ENCODE data around the gene BLVRA.
"Not testable (repeated sequence)": the region's sequence is repeated elsewhere in the genome, so short reads cannot be mapped to it uniquely, and the experiment has no call there.

The BLVRA gene

DNA sequence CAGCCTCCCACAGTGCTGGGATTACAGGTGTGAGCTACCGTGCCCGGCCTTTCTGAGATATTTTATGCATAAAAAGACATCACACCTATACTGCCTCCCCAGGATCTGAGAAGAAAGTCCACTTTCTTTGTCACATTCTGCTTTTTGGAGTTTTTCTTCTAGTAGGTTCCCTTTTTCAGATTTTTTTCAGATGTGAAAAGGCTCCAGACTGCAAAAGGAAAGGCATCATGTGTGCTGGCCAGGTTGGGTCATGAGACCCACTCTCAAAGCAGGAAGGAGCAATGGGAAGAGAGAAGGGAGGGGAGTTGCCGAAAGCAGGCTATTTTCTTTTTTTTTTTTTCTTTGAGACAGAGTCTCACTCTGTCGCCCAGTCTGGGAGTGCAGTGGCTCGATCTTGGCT lies 10.8 kb downstream of the BLVRA start:
- no peak for DNase-seq (ENCODE audit: low read depth)

DNA sequence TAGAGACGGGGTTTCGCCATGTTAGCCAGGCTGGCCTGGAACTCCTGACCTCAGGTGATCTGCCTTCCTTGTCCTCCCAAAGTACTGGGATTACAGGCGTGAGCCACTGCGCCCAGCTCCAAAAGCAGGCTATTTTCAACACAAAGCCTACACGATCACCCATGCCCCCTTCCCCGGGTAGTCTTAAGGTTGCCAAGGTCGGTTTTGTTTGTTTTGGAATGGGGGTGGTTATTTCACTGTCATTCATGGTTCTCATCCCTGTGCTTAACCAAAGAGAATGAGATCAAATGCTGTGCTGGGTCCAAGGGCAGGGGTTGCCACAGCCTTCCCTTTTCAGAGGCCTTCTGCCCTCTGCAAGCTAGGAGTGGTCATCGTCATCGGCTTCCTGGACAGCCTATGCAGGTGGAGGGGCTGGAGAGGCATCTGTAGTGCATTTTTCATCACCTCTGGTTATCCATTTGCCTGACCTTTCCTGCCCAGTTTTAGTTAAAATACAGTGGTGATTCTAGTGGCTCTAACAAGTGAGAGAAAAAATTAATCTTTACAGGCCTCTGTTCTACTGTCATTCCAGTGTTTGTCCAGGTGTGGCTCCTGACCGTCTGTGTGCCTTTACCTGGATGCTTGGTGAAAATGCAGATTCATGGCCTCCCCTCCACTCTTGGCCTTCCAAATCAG lies 11.4 kb downstream of the BLVRA start:
- DNase-seq (ENCODE audit: low read depth): no peak

DNA sequence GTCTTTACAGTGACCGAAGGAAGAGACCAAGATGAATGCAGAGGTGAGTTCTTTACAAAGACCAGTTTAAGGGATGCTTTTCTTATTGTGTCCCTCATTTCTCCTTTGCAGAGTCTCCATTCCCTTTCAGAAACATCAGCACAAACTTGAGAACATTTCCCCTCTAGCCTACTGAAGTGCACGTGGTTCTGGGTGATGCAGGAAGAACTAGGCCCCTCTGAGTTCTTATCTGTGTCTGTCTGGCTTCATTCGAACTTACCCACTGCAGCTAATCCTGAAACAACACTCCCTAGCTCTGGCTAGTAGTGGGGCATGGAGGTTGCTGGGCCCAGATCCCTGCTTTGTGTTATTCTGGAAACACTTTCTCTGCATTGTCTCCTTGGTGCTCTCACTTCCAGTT lies 12.6 kb downstream of the BLVRA start:
- no peak for DNase-seq (ENCODE audit: low read depth)

DNA sequence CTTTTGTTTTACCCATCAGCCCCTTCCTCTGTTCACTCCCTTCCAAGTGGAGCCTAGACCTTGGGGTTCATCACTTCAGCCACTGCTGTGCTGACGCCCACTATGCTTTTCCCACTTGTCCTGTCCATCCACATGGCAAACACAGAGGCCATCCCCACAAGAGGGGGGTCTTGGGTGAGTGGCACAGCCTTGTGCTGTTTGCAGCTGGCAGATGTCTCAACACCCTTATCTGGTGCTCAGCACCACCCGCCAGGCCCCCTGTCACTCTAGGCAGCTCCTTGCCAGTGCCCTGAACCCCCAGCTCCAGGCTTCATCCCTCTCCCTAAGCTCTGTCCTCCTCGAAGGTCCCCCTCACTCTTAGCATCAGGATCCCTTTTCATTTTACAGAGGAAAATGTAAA lies 13.1 kb downstream of the BLVRA start:
- no peak for DNase-seq (ENCODE audit: low read depth)

DNA sequence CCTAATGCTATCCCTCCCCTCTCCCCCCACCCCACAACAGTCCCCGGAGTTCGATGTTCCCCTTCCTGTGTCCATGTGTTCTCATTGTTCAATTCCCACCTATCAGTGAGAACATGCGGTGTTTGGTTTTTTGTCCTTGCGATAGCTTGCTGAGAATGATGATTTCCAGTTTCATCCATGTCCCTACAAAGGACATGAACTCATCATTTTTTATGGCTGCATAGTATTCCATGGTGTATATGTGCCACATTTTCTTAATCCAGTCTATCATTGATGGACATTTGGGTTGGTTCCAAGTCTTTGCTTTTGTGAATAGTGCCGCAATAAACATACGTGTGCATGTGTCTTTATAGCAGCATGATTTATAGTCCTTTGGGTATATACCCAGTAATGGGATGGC lies 14.8 kb downstream of the BLVRA start:
- DNase-seq (ENCODE audit: low read depth): not testable (repeated sequence)

DNA sequence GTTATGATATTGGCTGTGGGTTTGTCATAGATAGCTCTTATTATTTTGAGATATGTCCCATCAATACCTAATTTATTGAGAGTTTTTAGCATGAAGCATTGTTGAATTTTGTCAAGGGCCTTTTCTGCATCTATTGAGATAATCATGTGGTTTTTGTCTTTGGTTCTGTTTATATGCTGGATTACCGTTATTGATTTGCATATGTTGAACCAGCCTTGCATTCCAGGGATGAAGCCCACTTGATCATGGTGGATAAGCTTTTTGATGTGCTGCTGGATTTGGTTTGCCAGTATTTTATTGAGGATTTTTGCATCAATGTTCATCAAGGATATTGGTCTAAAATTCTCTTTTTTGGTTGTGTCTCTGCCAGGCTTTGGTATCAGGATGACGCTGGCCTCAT lies 16.8 kb downstream of the BLVRA start:
- DNase-seq (ENCODE audit: low read depth): not testable (repeated sequence)

- DNase-seq (ENCODE audit: low read depth): not testable (repeated sequence)
Observed at GRCh38 chr7:43778293-43779044, 20.0 kb downstream of the BLVRA start.

- no peak for DNase-seq (ENCODE audit: low read depth)
Observed at GRCh38 chr7:43779045-43779812, 20.7 kb downstream of the BLVRA start.

DNA sequence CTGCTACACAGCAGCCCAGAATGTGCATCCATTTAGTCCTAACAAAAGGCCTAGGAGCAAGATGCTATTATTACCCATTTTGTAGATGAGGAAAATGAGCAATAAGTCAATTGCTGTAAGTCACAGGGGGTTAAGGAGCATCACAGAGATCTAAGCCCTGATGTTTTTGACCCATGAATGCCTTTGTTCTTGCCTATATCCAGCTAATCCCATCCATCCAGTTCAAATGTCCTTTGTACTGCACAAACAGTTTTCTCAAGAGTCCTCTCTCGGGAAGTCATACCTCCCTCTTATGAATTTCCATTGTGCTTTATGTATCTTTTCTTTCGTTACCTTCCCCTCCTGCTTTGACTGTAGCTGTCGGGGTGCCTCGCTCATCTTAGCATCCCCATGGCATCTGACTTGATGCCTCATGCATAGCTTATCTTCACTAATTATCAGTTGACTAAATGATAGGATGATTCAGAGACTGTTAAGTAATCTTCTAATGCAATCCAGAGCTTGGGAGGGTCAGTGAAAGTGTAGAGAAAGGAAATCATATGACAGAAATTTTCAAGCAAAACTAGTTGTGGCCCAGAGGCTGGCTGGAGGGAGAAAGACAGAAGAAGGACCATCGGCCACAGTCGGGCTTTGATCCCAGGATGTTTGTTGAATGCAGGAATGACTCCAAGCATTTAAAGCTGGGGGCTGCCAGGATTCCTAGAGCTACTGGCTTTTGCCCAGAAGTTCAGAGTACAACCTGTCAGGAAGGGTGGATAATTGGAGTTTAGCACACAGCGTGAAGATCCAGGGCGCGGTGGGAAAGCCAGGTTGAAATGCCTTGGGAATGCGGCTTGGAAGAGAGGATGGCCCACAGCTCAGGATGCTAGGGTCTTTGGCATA lies 23.5 kb downstream of the BLVRA start:
- DNase-seq (ENCODE audit: low read depth): no peak

GRCh38 chr7:43782768-43783555 lies 24.5 kb downstream of the BLVRA start:
- no peak for DNase-seq (ENCODE audit: low read depth)

DNA sequence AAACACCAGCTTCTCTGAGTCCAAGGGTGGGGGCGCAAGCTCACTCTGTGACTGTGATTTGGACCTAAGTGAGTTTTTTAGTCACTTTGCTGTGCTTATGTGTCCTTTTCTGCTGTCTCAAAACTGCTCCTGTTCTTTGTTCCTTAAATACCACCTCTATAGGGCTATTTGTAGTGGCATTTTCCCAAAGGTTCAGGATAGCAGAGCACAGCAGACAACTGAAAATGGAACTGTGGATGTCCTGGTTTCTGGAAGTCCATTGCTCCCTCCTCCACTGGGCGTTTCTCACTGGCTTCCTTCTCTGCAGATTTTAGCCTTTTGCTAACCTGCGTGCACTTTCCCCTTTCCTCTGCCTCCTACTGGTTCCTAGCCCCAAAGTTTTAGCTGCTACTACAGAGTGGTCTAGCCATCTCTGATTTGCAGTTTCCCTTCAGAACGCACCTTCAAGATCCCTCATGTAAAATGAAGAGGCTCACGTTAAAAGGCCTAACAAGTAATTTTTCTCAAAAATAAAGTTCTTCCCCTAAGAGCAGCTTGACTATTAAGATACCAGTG lies 25.6 kb downstream of the BLVRA start:
- no peak for DNase-seq (ENCODE audit: low read depth)

DNA sequence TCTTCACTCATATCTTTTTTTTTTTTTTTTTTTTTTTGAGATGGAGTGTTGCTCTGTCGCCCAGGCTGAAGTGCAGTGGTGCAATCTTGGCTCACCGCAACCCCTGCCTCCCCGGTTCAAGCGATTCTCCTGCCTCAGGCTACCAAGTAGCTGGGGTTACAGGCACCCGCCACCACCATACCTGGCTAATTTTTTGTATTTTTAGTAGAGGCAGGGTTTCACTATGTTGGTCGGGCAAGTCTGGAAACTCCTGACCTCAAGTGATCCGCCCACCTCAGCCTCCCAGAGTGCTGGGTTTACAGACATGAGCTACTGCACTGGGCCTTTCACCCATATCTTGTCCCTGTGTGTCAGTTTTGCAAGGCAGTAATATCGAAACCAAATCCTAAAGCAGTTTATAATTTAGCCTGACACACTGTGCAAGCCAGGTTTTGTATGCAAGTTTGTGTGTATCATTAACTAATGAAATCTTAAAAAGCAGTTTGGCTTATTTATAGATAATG lies 26.2 kb downstream of the BLVRA start:
- DNase-seq (ENCODE audit: low read depth): not testable (repeated sequence)

DNA sequence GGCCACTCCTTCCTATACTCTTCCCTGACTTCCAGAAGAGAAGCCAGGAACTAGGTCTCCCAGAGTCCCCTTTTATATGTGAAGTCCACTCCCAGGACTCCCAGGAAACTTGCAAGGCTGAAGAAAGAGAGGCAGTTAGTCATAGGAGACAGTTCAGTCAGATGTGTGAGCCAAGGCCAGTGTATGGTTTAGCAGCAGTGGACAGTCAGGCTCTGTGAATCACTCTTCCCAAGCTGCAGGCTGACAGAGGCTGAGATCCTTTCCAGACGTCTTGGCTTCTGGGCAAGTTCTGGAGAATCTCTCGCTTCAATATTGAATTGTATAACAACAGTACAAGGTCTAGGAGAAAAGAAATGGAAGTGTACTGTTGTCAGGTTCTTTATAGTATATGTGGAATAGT lies 26.9 kb downstream of the BLVRA start:
- DNase-seq (ENCODE audit: low read depth): no peak

- no peak for DNase-seq (ENCODE audit: low read depth)
Observed at GRCh38 chr7:43787771-43788170, 29.3 kb downstream of the BLVRA start.

DNA sequence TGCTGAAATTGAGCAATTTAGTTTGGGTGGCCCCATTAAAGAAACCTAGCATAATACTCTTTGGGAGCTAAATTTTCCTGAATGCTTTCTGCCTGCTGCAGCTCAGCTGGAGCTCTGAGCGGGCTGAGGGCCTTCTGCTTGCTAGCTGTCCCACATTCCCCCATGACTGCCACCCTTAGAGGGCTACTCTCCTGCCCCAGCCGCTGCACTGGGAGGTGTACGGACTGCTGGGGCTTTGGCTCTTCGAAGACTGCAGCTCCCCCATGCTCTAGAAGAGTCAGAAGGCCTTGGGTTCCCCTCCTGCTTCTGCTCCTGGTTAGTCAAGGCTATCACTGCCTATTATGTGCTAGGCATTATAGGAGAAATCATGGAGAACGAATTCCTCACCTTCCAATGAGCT lies 31.5 kb downstream of the BLVRA start:
- no peak for DNase-seq (ENCODE audit: low read depth)

GRCh38 chr7:43790834-43791233 lies 32.4 kb downstream of the BLVRA start:
- no peak for DNase-seq (ENCODE audit: low read depth)

DNA sequence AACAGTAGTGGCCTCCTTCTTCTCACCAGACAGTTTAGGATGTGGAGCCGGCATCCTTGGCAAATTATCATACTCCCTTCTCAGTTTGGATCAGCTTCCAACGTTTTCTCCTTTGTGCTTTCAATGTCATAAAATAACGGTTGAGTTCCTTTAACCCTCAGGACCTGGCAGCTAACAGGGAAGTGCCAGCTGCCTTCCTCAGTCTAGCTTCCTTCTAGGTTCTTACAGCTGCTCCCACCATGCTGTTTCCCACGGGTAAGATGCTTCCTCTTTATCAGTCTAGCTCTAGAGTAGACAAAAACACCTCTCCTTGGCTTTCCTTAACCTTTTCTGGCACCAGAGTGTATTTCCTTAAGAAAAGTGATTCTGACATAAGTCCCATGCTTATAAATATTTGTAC lies 33.2 kb downstream of the BLVRA start:
- DNase-seq (ENCODE audit: low read depth): no peak

- DNase-seq (ENCODE audit: low read depth): no peak
Observed at GRCh38 chr7:43792471-43793150, 34.1 kb downstream of the BLVRA start.

DNA sequence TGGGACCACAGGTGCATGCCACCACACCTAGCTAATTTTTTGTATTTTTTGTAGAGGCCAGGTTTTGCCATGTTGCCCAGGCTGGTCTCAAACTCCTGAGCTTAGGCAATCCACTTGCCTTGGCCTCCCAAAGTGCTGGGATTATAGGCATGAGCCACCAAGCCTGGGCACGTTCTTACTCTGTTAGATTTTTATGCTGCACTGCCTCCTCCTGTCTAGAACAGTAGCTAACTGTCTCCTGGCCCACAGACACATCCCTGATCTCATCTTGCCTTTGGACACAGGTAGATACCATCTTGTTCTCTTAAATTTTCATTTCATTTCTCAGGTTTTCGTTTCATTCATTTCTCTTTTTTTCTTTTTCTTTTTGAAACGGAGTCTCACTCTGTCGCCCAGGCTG lies 41.1 kb downstream of the BLVRA start:
- DNase-seq (ENCODE audit: low read depth): no peak

DNA sequence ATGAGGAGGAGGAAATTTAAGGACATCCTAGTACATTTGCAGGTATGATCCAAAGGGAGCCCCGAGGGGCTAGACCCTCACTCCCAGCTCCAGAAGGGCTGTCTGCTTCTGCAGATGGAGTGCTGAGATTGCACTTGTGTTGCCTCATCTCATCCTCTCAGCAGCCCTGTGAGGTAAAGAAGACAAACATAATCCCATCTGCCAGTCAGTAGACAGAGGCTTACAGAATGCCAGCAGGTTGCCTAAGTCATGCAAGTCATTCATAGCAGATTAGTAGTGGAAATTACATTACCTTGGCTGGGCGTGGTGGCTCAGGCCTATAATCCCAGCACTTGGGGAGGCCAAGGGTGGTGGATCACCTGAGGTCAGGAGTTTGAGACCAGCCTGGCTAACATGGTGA lies 45.4 kb downstream of the BLVRA start:
- no peak for DNase-seq (ENCODE audit: low read depth)
